Stimulated activated CD8-positive, alpha-beta memory T cell treated with anti-CD3 and anti-CD28 coated beads, Interleukin-12 subunit alpha, Interleukin-12 subunit beta, amount 100 ng/mL, for 24 hours (primary cell): ENCODE results near the gene RAD23A.
"Not testable (repeated sequence)": the region's sequence is repeated elsewhere in the genome, so short reads cannot be mapped to it uniquely, and the experiment has no call there.

Experiments used
- DNase-seq: peaks from one replicate; pipeline ENCODE4 v3.0.0-alpha.2; 2020; ENCODE audit errors: extremely low read depth

Gene RAD23A

GRCh38 chr19:12937927-12938778 lies 7.5 kb upstream of the RAD23A start, which contains the start of gene CALR:
Gene CALR, plus strand, starts transcription at chr19:12938609. Its CDS starts 71 bp downstream, at chr19:12938680.
- peak; percentile 96 for DNase-seq

- no peak for DNase-seq
These were observed 6.7 kb upstream of the RAD23A start for GRCh38 chr19:12938779-12939601.

GRCh38 chr19:12939975-12940423 lies 5.7 kb upstream of the RAD23A start:
- no peak for DNase-seq

GRCh38 chr19:12940897-12941296 lies 4.8 kb upstream of the RAD23A start:
- no peak for DNase-seq

- no peak for DNase-seq
These were observed 2.1 kb upstream of the RAD23A start for GRCh38 chr19:12943437-12944044.

- no peak for DNase-seq
These were observed 1.5 kb upstream of the RAD23A start for GRCh38 chr19:12944104-12944674.

- DNase-seq: no peak
These were observed 545 bp downstream of the RAD23A start for GRCh38 chr19:12946092-12946721.

- no peak for DNase-seq
These were observed 1.3 kb downstream of the RAD23A start for GRCh38 chr19:12946731-12947496.

- no peak for DNase-seq
These were observed 2.3 kb downstream of the RAD23A start for GRCh38 chr19:12947702-12948611.

GRCh38 chr19:12948612-12949362 lies 3.1 kb downstream of the RAD23A start:
- DNase-seq: no peak

- DNase-seq: no peak
These were observed 4.0 kb downstream of the RAD23A start for GRCh38 chr19:12949363-12950283.

- not testable (repeated sequence) for DNase-seq
These were observed 6.4 kb downstream of the RAD23A start for GRCh38 chr19:12952050-12952449.

- DNase-seq: no peak
These were observed 7.0 kb downstream of the RAD23A start for GRCh38 chr19:12952488-12953137.

- no peak for DNase-seq
These were observed 7.6 kb downstream of the RAD23A start for GRCh38 chr19:12953138-12953798.

- DNase-seq: no peak
These were observed 8.3 kb downstream of the RAD23A start for GRCh38 chr19:12953799-12954611.

- no peak for DNase-seq
These were observed 8.9 kb downstream of the RAD23A start for GRCh38 chr19:12954612-12954962.
